HG03469 (cell line): ENCODE measurements around the gene ADGRF4.
"Not testable (repeated sequence)": the region's sequence is repeated elsewhere in the genome, so short reads cannot be mapped to it uniquely, and the experiment has no call there.

ENCODE experiments used
- ATAC-seq: cut with Tn5 transposase; IDR thresholded peaks from one replicate; pipeline ENCODE4 v1.9.1; 2021; ENCODE audit warnings: mild to moderate bottlenecking, moderate library complexity, moderate number of reproducible peaks; ENCODE audit not compliant: unreplicated experiment

Gene ADGRF4

GRCh38 chr6:47734831-47735481, 36.6 kb downstream of the ADGRF4 start:
- ATAC-seq, result no peak

- no peak for ATAC-seq
Observed at GRCh38 chr6:47736083-47736700, 37.8 kb downstream of the ADGRF4 start.

- ATAC-seq, result no peak
Observed at GRCh38 chr6:47737406-47737805, 39.0 kb downstream of the ADGRF4 start.

GRCh38 chr6:47740714-47741113, 42.3 kb downstream of the ADGRF4 start:
- ATAC-seq, result no peak

GRCh38 chr6:47741807-47742206, 43.4 kb downstream of the ADGRF4 start:
- no peak for ATAC-seq

- ATAC-seq, result no peak
Observed at GRCh38 chr6:47743744-47744143, 45.4 kb downstream of the ADGRF4 start.

GRCh38 chr6:47745269-47745668, 46.9 kb downstream of the ADGRF4 start:
- not testable (repeated sequence) for ATAC-seq

GRCh38 chr6:47749757-47750156, 51.4 kb downstream of the ADGRF4 start:
- no peak for ATAC-seq

- no peak for ATAC-seq
Observed at GRCh38 chr6:47752801-47753200, 54.4 kb downstream of the ADGRF4 start.

GRCh38 chr6:47759364-47759763, 61.0 kb downstream of the ADGRF4 start:
- ATAC-seq, result no peak

GRCh38 chr6:47762502-47762901, 64.1 kb downstream of the ADGRF4 start:
- no peak for ATAC-seq

- no peak for ATAC-seq
Observed at GRCh38 chr6:47766445-47766844, 68.1 kb downstream of the ADGRF4 start.

- ATAC-seq, result no peak
Observed at GRCh38 chr6:47767102-47767501, 68.7 kb downstream of the ADGRF4 start.

- no peak for ATAC-seq
Observed at GRCh38 chr6:47769982-47770381, 71.6 kb downstream of the ADGRF4 start.
